CD4-positive, alpha-beta T cell treated with Interleukin-1 beta for 1 hour (primary cell): ENCODE results near the gene PLEKHN1.
A peak's percentile ranks its signal among the peaks of the same experiment; 100 is the strongest.

Experiments
- DNase-seq, 2 donors: peaks; one replicate each; pipeline ENCODE4 v3.0.0-alpha.2; 2020 to 2022

PLEKHN1 gene

DNA sequence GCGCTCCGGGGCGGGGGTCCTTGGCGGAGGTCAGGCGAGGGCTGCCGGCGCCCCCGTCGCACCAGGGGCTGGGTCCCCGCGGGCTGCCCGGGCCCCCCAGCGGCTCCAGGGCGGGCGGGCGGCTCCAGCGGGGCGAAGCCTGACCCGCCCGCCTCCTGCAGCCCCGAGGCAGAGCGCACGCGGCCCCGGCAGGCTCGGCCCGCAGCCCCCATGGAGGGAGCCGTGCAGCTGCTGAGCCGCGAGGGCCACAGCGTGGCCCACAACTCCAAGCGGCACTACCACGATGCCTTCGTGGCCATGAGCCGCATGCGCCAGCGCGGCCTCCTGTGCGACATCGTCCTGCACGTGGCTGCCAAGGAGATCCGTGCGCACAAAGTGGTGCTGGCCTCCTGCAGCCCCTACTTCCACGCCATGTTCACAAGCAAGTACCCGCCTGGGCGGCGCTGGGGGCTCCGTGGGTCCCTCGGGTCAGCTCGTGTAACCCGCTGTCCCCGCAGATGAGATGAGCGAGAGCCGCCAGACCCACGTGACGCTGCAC lies 5.1 kb upstream of the PLEKHN1 start:
- no peak for DNase-seq

DNA sequence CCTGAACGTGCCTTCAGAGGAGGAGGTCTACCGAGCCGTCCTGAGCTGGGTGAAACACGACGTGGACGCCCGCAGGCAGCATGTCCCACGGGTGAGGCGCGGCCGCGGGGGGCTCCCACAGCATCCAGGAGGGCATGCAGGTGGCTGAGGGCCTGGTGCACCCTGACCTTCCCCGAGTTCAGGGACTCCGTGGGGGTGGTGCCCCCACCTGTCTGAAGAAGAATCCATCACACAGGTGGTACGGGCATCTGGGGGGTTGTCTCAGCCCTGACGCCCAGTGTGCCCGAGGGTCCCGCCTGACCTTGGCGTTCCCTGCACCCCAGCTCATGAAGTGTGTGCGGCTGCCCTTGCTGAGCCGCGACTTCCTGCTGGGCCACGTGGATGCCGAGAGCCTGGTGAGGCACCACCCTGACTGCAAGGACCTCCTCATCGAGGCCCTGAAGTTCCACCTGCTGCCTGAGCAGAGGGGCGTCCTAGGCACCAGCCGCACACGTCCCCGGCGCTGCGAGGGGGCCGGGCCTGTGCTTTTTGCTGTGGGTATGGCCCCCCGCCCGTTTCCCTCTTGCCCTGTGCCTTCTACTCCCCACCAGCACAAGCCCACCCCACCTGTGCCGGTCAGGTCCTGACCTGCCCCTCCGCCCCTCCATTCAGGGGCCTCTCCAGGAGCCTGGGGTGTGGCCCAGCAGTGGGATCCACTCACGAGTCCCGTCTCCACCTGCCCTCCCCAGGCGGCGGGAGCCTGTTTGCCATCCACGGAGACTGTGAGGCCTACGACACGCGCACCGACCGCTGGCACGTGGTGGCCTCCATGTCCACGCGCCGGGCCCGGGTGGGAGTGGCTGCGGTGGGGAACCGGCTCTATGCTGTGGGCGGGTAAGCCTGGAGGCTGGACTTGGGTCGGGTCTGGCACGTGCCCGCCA lies 3.6 kb upstream of the PLEKHN1 start:
- no peak for DNase-seq

GRCh38 chr1:963301-963651 lies 3.0 kb upstream of the PLEKHN1 start:
- DNase-seq: no peak

GRCh38 chr1:963746-964525 lies 2.3 kb upstream of the PLEKHN1 start:
- DNase-seq: no peak

DNA sequence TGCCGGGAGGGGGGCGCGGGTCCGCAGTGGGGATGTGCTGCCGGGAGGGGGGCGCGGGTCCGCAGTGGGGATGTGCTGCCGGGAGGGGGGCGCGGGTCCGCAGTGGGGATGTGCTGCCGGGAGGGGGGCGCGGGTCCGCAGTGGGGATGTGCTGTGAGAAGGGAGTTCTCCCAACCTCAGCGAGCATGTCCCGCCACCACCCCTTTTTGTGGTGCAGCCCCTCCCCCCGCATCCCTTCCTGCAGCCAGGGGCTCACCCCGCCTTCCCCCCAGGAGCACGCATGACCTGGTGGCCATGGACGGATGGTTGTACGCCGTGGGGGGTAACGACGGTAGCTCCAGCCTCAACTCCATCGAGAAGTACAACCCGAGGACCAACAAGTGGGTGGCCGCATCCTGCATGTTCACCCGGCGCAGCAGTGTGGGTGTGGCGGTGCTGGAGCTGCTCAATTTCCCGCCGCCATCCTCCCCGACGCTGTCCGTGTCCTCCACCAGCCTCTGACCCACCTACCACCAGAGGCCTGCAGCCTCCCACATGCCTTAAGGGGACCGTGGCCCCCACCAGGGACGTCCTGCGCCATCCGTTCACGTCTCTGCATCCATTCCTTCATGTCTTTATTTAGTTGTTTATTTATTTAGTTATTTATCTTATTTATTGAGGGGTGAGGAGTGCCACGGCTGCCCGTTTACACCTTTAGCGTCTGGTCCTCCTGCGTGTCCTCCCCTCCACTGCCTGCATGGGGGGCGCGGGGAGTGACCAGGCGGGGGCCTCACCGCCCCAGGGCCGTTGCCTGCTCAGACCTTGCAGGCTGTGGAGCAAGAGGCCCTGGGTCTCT lies 1.4 kb upstream of the PLEKHN1 start:
- DNase-seq: no peak

DNA sequence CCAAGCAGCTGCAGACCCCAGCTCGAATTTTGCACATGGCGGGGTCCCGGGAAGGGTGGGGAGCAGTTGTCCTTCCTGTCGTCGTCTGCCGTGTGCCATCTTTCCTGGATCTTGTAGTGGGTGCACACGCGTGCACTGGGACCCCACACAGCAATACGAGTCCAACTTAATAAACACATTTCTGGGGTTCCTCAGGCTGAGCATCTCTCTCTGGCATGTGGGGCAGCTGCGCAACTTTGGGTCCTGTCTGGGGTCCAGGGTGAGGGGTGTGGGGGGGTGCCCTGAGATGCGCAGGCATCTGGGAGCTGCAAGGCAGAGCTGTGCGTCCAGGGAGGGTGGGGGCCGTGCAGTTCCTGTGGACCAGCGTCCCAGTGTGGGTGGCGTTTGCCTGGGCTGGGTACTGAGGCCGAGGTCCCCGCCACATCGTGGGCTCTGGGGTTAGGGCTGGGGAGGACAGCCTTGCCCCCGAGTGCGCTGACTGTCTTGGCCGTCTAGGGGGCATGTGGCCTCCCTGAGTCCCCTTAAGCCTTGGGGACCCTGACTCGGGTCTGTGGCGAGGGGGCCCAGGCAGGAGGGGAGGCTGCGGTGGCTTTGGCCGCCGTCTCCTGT lies 652 bp upstream of the PLEKHN1 start:
- DNase-seq: no peak

DNA sequence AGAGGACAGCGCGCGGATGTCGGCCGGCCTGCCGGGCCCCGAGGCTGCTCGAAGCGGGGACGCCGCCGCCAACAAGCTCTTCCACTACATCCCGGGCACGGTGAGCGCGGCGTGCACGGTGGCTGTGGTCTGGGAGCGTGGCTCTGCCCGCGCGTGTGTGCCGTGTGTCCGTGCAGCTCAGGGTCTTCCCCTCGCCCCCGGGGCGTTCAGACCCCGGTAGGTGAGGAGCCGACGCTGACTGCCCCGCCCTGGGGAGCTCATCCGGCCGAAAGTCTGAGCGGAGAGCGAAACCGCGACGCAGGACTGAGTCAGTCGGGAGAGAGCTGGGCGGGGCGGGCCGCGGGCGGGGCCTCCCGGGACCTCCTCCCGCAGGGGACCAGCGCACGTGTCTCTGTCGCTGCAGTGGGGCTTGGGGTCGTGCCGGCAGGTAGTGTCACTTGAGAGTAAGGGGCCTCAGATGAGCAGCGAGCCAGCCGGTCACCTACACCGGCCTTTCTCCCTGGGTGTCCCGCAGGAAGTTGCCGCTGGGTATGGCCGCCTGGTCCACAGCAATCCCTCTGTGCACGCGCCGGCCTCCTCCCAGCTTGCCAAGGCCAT lies 520 bp downstream of the PLEKHN1 start:
- DNase-seq: peak; percentile 68 to 71

DNA sequence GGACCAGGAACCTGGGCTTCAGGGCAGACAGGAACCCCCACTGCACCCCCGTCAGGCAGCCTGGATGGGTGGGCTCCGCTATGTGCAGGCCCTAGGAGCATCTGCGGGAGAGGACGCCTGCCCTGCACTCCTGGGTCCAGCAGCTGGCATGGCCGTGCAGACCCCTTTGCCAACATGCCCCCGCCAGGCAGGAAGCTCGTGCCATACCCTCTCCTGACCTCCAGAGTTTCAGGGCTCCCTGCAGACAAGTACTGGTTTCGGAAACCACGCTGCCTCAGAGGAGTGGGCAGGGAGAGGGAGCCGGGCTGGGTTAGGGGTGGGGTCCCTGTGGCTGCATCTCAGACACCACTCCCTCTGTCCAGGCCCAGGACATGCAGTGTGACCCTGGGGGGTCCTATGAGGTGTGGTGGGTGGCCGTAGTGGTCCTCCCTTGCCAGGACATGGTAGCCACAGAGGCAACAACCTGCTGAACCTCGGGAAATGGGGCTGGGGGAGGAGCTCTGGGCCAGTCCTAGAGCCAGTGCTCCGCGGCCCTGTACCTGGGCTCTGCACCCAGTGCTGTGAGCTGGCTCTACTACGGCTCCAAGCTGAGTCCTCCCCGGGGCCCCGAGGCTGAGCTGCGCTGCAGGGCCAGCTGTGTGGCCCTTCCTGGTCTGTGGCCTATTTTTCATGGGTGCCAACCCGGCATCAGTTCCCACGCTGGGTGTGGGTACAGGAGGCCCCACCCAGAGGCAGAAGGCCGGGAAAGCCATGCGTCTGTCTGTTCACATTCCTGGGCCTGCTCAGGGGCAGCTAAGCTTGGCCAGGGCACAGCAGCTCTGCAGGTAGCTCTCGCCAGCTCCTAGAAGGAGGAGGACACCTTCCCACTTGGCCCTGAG lies 1.4 kb downstream of the PLEKHN1 start:
- DNase-seq: no peak

GRCh38 chr1:969260-969855 lies 3.1 kb downstream of the PLEKHN1 start:
- DNase-seq: no peak

DNA sequence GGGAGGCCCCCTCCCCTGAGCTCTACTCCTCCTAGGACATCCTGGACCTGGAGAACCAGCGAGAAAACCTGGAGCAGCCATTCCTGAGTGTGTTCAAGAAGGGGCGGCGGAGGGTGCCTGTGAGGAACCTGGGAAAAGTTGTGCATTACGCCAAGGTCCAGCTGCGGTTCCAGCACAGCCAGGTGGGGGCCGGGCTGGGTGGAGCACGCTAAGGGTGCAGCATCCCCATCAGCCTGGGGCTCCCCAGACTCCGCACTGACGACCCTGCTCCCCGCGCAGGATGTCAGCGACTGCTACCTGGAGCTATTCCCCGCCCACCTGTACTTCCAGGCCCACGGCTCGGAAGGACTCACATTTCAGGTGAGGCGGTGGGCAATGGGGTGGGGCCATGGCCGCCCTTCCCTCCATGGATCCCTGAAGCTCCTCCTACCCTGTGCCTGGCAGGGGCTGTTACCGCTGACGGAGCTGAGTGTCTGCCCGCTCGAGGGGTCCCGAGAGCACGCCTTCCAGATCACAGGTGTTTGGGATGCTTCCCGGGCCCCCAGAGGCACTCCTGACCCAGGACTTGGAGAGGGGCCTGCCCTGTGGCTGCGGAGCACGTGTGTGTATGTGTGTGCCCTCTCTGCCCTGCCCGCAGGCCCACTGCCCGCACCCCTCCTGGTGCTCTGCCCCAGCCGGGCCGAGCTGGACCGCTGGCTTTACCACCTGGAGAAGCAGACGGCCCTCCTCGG lies 4.1 kb downstream of the PLEKHN1 start:
- no peak for DNase-seq

- no peak for DNase-seq
These were observed 4.9 kb downstream of the PLEKHN1 start for GRCh38 chr1:970973-971730.

DNA sequence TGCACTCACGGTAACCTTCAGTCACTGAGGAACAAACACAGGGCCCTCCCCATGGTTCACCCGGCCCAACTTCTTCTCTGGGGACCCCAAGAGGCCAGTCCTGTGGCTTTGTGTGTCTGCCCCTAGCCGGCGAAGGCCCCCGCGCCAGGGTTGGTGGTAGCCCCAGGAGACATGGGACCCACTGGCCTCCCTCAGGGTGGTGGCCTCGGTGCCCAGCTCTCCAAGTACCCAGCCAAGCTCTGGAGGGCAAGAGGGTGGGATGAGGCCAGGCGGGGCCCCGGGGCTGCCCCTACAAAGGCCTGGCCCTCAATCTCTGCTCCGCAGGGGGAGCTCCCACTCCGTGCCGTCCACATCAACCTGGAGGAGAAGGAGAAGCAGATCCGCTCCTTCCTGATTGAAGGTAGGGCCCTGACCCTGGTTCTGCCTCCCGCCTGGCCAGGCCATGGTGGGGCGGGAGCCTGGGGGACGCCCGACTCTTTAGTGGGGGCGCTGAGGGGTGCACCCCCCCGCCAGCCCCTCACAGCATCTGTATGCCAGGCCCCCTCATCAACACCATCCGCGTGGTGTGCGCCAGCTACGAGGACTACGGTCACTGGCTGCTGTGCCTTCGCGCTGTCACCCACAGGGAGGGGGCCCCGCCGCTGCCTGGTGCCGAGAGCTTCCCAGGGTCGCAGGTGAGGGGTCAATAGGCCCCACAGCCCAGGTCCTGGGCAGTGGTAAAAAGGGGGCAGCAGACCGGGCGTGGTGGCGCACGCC lies 5.6 kb downstream of the PLEKHN1 start:
- no peak for DNase-seq

DNA sequence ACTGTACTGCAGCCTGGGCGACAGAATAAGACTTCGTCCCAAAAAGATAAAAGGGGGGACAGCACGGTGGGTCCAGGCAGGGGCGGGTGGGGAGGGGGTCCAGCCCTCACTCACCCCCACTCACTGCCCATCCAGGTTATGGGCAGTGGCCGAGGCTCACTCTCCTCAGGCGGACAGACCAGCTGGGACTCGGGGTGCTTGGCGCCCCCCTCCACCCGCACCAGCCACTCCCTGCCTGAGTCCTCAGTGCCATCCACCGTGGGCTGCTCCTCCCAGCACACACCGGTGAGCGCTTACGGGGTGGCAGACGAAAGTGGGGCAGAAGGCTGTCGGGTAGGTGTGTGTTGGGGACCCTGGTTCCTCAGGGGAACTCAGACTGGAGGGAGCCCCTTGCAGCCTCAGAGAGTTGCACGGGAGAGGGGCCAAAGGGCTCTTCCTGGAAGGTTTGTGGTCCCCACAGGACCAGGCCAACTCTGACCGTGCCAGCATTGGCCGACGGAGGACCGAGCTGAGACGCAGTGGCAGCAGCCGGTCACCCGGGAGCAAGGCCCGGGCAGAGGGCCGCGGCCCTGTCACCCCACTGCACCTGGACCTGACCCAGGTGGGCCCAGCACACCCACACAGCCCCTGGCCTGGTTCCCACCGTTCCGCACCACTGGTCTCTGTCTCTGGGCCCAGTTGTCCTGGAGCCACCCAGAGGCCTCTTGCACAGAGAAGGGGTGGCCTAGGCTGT lies 6.6 kb downstream of the PLEKHN1 start:
- no peak for DNase-seq

GRCh38 chr1:973459-974292 lies 7.4 kb downstream of the PLEKHN1 start:
- DNase-seq: no peak

DNA sequence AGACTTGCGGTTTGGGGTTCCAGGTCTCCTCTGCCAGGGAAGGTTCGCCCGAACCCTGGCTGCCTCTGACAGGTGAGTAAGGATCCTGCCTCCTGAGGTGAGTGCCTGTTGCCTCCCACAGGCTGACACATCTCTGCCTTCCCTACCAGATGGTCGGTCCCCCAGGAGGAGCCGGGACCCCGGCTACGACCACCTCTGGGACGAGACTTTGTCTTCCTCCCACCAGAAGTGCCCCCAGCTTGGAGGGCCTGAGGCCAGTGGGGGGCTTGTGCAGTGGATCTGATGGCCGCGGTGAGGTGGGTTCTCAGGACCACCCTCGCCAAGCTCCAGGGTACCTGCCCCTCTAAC lies 8.0 kb downstream of the PLEKHN1 start:
- DNase-seq: no peak

GRCh38 chr1:974687-975328 lies 8.5 kb downstream of the PLEKHN1 start:
- no peak for DNase-seq
